ENCODE measurements around the gene PLEKHA5. TPM values are rescaled to one million over a fixed set of nuclear protein-coding genes. Genes with fewer than 3 reads are reported as not detected.

The PLEKHA5 gene
- total RNA-seq, 4 donors from 2014 or later, result 26.9 to 78.0 (median 39.6) TPM

- no peaks in the 10 kb centered on the region for H3K36me3 ChIP-seq
- no peak overlapping the region for H3K4me3 ChIP-seq
- intact Hi-C loops (cut with DNase I; ENCODE audit: low total_unique reads) (no loop called here), in situ Hi-C loops (cut with MboI; ENCODE audit: low pct_ligation_motif_present in 1 of 4, low pct_unique_long_range_greater_than_20kb in 1 of 4, low sequenced_read_pairs in 3 of 4) (no loop called here)
- 90% methylated on average over 3 of the region's 6 CpGs; no CpG with 5 or more reads in 1 of the 2 donors for WGBS, 2 donors (ENCODE audit: low coverage in 1 of 2)
- no peak overlapping the region for H3K27ac ChIP-seq
- DNase-seq, result no peak
- no peaks in the 10 kb centered on the region for H3K4me1 ChIP-seq
- no peaks in the 10 kb centered on the region for H3K9me3 ChIP-seq
- H3K27me3 ChIP-seq, result no peaks in the 10 kb centered on the region
- TF ChIP-seq EP300 (IDR thresholded peaks at IDR 0.05; ENCODE audit: low read depth) (no peak), POLR2AphosphoS5 (IDR thresholded peaks at IDR 0.05) (no peak), CTCF (IDR thresholded peaks at IDR 0.05) (no peak), POLR2A (IDR thresholded peaks at IDR 0.05) (no peak)
Observed at GRCh38 chr12:19402211-19402610, 272.7 kb downstream of the PLEKHA5 start.

DNA sequence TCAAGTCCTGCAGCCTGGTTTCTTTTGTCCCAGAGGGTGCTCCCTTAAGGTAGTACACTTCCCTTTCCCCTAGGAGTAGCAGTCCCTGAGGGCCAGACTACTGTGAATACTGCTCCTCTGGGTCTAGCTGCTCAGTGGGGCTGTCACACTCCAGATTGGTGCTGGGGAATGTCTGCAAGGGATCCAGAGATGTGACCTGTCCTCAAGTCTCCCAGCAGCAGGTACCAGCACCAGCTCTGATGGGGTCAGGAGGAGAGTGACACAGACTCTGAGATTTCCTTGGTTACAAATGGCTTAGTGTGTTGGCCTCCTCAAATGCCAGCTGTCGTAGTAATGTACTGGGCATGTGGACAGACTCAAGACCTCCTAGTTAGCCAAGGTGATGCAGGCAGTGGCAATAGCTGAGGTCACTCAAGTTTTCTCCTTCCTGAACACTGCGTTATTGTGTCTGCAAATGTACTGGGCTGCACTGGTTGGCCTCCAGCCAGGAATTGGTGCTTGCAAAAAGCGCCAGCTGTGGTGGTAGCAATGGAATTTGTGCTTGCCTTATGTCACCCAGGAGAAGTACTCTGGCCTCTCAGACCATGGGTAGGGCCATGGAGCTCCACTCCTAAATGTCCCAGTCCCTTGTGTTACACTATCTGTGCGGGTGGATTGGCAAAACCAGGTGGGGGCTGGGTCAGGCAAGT lies 273.4 kb downstream of the PLEKHA5 start:
- intact Hi-C loops (cut with DNase I; ENCODE audit: low total_unique reads) (no loop called here), in situ Hi-C loops (cut with MboI; ENCODE audit: low pct_ligation_motif_present in 1 of 4, low pct_unique_long_range_greater_than_20kb in 1 of 4, low sequenced_read_pairs in 3 of 4) (no loop called here)
- TF ChIP-seq POLR2A (IDR thresholded peaks at IDR 0.05), result no peak
- TF ChIP-seq POLR2AphosphoS5 (IDR thresholded peaks at IDR 0.05), result no peak
- no peak for TF ChIP-seq CTCF (IDR thresholded peaks at IDR 0.05)
- TF ChIP-seq EP300 (IDR thresholded peaks at IDR 0.05; ENCODE audit: low read depth), result no peak
- H3K36me3 ChIP-seq, result no peaks in the 10 kb centered on the region
- no peak overlapping the region for H3K4me3 ChIP-seq
- 71% methylated on average over 4 of the region's 4 CpGs; no CpG with 5 or more reads in 1 of the 2 donors for WGBS, 2 donors (ENCODE audit: low coverage in 1 of 2)
- H3K4me1 ChIP-seq, result no peaks in the 10 kb centered on the region
- no peaks in the 10 kb centered on the region for H3K27me3 ChIP-seq
- no peak overlapping the region for H3K27ac ChIP-seq
- no peaks in the 10 kb centered on the region for H3K9me3 ChIP-seq
- DNase-seq, result no peak

GRCh38 chr12:19404242-19404880 lies 274.8 kb downstream of the PLEKHA5 start:
- TF ChIP-seq POLR2AphosphoS5 (IDR thresholded peaks at IDR 0.05), result no peak
- TF ChIP-seq EP300 (IDR thresholded peaks at IDR 0.05; ENCODE audit: low read depth), result no peak
- no peak for TF ChIP-seq CTCF (IDR thresholded peaks at IDR 0.05)
- no peak for TF ChIP-seq POLR2A (IDR thresholded peaks at IDR 0.05)
- in situ Hi-C loops (cut with MboI; ENCODE audit: low pct_ligation_motif_present in 1 of 4, low pct_unique_long_range_greater_than_20kb in 1 of 4, low sequenced_read_pairs in 3 of 4) (no loop called here), intact Hi-C loops (cut with DNase I; ENCODE audit: low total_unique reads) (no loop called here)
- Histone ChIP-seq H3K36me3 (no peaks in the 10 kb centered on the region), H3K9me3 (no peaks in the 10 kb centered on the region), H3K4me1 (no peaks in the 10 kb centered on the region), H3K27ac (no peak overlapping the region), H3K4me3 (no peak overlapping the region), H3K27me3 (no peaks in the 10 kb centered on the region)
- DNase-seq, result no peak
- 91 to 95% methylated on average over 6 to 16 of the region's 16 CpGs for WGBS, 2 donors (ENCODE audit: low coverage in 1 of 2)

DNA sequence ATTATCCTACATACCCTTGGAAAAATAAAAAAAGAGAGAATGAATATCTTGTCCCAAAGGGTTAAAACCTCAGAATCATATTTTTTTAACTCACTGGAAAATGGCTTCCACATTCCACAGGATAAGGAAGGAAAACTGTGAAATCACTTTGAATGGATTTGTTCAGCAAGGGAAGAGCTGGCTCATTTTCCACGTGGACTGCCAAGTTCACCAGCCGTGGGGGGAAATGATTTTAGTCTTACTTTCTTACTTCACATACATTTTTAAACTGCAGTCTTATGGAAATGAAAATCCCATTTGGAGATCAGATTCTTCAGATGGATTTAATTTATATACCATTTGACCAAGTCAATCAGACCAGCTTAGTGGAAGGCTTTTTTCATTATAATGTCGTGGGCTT lies 279.8 kb downstream of the PLEKHA5 start:
- Histone ChIP-seq H3K27ac (no peak overlapping the region), H3K4me3 (no peak overlapping the region), H3K9me3 (no peaks in the 10 kb centered on the region), H3K27me3 (no peaks in the 10 kb centered on the region), H3K36me3 (no peaks in the 10 kb centered on the region), H3K4me1 (no peaks in the 10 kb centered on the region)
- DNase-seq, result no peak
- TF ChIP-seq POLR2AphosphoS5 (IDR thresholded peaks at IDR 0.05) (no peak), CTCF (IDR thresholded peaks at IDR 0.05) (no peak), POLR2A (IDR thresholded peaks at IDR 0.05) (no peak), EP300 (IDR thresholded peaks at IDR 0.05; ENCODE audit: low read depth) (no peak)
- in situ Hi-C loops (cut with MboI; ENCODE audit: low pct_ligation_motif_present in 1 of 4, low pct_unique_long_range_greater_than_20kb in 1 of 4, low sequenced_read_pairs in 3 of 4), result no loop called here
- WGBS, 2 donors (ENCODE audit: low coverage in 1 of 2), result 36 to 37% methylated on average over 3 of the region's 3 CpGs
- intact Hi-C loops (cut with DNase I; ENCODE audit: low total_unique reads), result no loop called here
